GM12874 (cell line): ENCODE measurements around the gene HELZ2.

Source experiments
- CTCF ChIP-seq: IDR thresholded peaks from 2 replicates; pipeline ENCODE4 v1.5.1; 2011; ENCODE audit warnings: low read depth, mild to moderate bottlenecking, control low read depth, low read length, moderate library complexity; ENCODE audit not compliant: insufficient read depth

HELZ2 gene

GRCh38 chr20:63558804-63559484 lies 15.1 kb downstream of the HELZ2 start:
- TF ChIP-seq CTCF = no peak

GRCh38 chr20:63557481-63557891 lies 16.6 kb downstream of the HELZ2 start:
- TF ChIP-seq CTCF = no peak

GRCh38 chr20:63556873-63557478 lies 17.1 kb downstream of the HELZ2 start:
- no peak for TF ChIP-seq CTCF

- TF ChIP-seq CTCF = no peak
Observed at GRCh38 chr20:63555661-63556381, 18.2 kb downstream of the HELZ2 start.

- TF ChIP-seq CTCF = no peak
Observed at GRCh38 chr20:63554361-63555278, 19.4 kb downstream of the HELZ2 start.

GRCh38 chr20:63553933-63554290 lies 20.1 kb downstream of the HELZ2 start, which contains the start of gene FNDC11:
Gene FNDC11, plus strand, starts transcription at chr20:63554159. Its CDS starts 1,505 bp downstream, at chr20:63555664.
- TF ChIP-seq CTCF = no peak
